Testis (tissue), 3 donors: Measurements from ENCODE around the gene NCAM2. TPM values are rescaled to one million over a fixed set of nuclear protein-coding genes. Genes with fewer than 3 reads are reported as not detected.

Experiments used
- DNase-seq: peaks from one replicate; pipeline ENCODE4 v3.0.0-alpha.2; 2019
- H3K27ac ChIP-seq, 2 donors: fragments of 200-600 bp; sonication (generic); one replicate each; pipeline ENCODE4 v1.5.1; 2019
- H3K27me3 ChIP-seq: fragments of 200-600 bp; sonication (generic); one replicate; pipeline ENCODE4 v1.5.1; 2019
- H3K36me3 ChIP-seq: fragments of 200-600 bp; sonication (generic); one replicate; pipeline ENCODE4 v1.5.1; 2017; ENCODE audit warnings: low read depth; ENCODE audit errors: missing control alignments
- H3K4me1 ChIP-seq: fragments of 200-600 bp; sonication (generic); one replicate; pipeline ENCODE4 v1.5.1; 2019
- H3K4me3 ChIP-seq, 2 donors: fragments of 200-600 bp; sonication (generic); one replicate each; pipeline ENCODE4 v1.5.1; 2017 to 2019
- H3K9me3 ChIP-seq: fragments of 200-600 bp; sonication (generic); one replicate; pipeline ENCODE4 v1.5.1; 2017
- CTCF ChIP-seq, 3 experiments: fragments of 450-650 bp in 2 of 3; fragments of 200-600 bp in 1 of 3; sonication (generic) in 1 of 3; IDR thresholded peaks; one replicate each; pipeline ENCODE4 v1.5.1; 2016 to 2019; ENCODE audit warnings: antibody characterized with exemption in 3 of 3, mild to moderate bottlenecking in 2 of 3, moderate library complexity in 1 of 3
- POLR2A ChIP-seq: fragments of 450-650 bp; IDR thresholded peaks from one replicate; pipeline ENCODE4 v1.6.1; 2017; ENCODE audit warnings: antibody characterized with exemption, mild to moderate bottlenecking, moderate library complexity
- WGBS, 2 donors: methylation state at CpG; one replicate each; pipeline ENCODE4 v1.1.5; 2018; 5-methylcytosine and 5-hydroxymethylcytosine counted together
- intact Hi-C: fragments of 100-400 bp; cut with DNase I; formaldehyde crosslinking; loops from one replicate; pipeline ENCODE4 v1.15.1; 2023; ENCODE audit warnings: low total_unique reads
- polyA plus RNA-seq: library from polyadenylated mRNA; stranded (reverse); fragments of 350-450 nt; fragmentation: Illumina TruSeq; extraction: RNeasy Lipid Tissue Mini Kit (QIAGEN cat#74804); gene quantifications from one replicate; pipeline ENCODE4 v1.2.3, GENCODE V29; 2014; ENCODE audit warnings: low read depth, low replicate concordance; ENCODE audit not compliant: insufficient read depth
- total RNA-seq, 2 donors: library from RNA; depleted of rRNA; stranded (reverse); fragments of >200 nt; gene quantifications; one replicate each; pipeline ENCODE4 v1.2.3, GENCODE V29; 2016

The NCAM2 gene
- total and polyA plus RNA-seq, 3 donors from 2014 or later, result 22.4 to 26.9 (median 26.1) TPM

- no peak for TF ChIP-seq CTCF (IDR thresholded peaks at IDR 0.05)
- TF ChIP-seq POLR2A, result no peak
- Histone ChIP-seq H3K4me1 (no peaks in the 10 kb centered on the region), H3K27me3 (no peaks in the 10 kb centered on the region), H3K9me3 (no peaks in the 10 kb centered on the region), H3K36me3 (no peaks in the 10 kb centered on the region), H3K4me3 (no peak overlapping the region), H3K27ac (no peak overlapping the region)
- intact Hi-C loops, result no loop called here
- no peak for DNase-seq
Measured at GRCh38 chr21:21468003-21468402, 469.8 kb downstream of the NCAM2 start.

- Histone ChIP-seq H3K27me3 (no peaks in the 10 kb centered on the region), H3K27ac (no peak overlapping the region), H3K4me3 (no peak overlapping the region), H3K4me1 (no peaks in the 10 kb centered on the region), H3K36me3 (no peaks in the 10 kb centered on the region), H3K9me3 (no peaks in the 10 kb centered on the region)
- 38 to 44% methylated on average over 3 of the region's 3 CpGs for WGBS, 2 donors
- intact Hi-C loops, result no loop called here
- TF ChIP-seq CTCF (IDR thresholded peaks at IDR 0.05) (no peak), POLR2A (no peak)
- DNase-seq, result no peak
Measured at GRCh38 chr21:21481239-21481638, 483.0 kb downstream of the NCAM2 start.

- Histone ChIP-seq H3K36me3 (no peaks in the 10 kb centered on the region), H3K9me3 (no peaks in the 10 kb centered on the region), H3K4me3 (no peak overlapping the region), H3K27ac (no peak overlapping the region), H3K4me1 (no peaks in the 10 kb centered on the region), H3K27me3 (no peaks in the 10 kb centered on the region)
- 58 to 72% methylated on average over 6 of the region's 6 CpGs for WGBS, 2 donors
- no peak for TF ChIP-seq POLR2A
- intact Hi-C loops, result no loop called here
- DNase-seq, result no peak
Measured at GRCh38 chr21:21508859-21509258, 510.6 kb downstream of the NCAM2 start.

- Histone ChIP-seq H3K4me3 (no peak overlapping the region), H3K36me3 (no peaks in the 10 kb centered on the region), H3K9me3 (no peaks in the 10 kb centered on the region), H3K27ac (no peak overlapping the region), H3K4me1 (no peaks in the 10 kb centered on the region), H3K27me3 (no peaks in the 10 kb centered on the region)
- TF ChIP-seq POLR2A (no peak), CTCF (IDR thresholded peaks at IDR 0.05) (no peak)
- no peak for DNase-seq
- intact Hi-C loops, result no loop called here
Measured at GRCh38 chr21:21530680-21531079, 532.5 kb downstream of the NCAM2 start.

GRCh38 chr21:21547368-21547953 lies 549.3 kb downstream of the NCAM2 start:
- H3K4me3 ChIP-seq, result no peak overlapping the region
- H3K27me3 ChIP-seq, result no peaks in the 10 kb centered on the region
- intact Hi-C loops, result no loop called here
- TF ChIP-seq CTCF (IDR thresholded peaks at IDR 0.05) (no peak), POLR2A (no peak)
- DNase-seq, result no peak
- no peak overlapping the region for H3K27ac ChIP-seq
- H3K36me3 ChIP-seq, result no peaks in the 10 kb centered on the region
- 79 to 86% methylated on average over 5 of the region's 5 CpGs for WGBS, 2 donors
- no peaks in the 10 kb centered on the region for H3K9me3 ChIP-seq
- no peaks in the 10 kb centered on the region for H3K4me1 ChIP-seq
